ENCODE results near the gene LRRC23.
"Not testable (repeated sequence)": the region's sequence is repeated elsewhere in the genome, so short reads cannot be mapped to it uniquely, and the experiment has no call there.

LRRC23 gene

DNA sequence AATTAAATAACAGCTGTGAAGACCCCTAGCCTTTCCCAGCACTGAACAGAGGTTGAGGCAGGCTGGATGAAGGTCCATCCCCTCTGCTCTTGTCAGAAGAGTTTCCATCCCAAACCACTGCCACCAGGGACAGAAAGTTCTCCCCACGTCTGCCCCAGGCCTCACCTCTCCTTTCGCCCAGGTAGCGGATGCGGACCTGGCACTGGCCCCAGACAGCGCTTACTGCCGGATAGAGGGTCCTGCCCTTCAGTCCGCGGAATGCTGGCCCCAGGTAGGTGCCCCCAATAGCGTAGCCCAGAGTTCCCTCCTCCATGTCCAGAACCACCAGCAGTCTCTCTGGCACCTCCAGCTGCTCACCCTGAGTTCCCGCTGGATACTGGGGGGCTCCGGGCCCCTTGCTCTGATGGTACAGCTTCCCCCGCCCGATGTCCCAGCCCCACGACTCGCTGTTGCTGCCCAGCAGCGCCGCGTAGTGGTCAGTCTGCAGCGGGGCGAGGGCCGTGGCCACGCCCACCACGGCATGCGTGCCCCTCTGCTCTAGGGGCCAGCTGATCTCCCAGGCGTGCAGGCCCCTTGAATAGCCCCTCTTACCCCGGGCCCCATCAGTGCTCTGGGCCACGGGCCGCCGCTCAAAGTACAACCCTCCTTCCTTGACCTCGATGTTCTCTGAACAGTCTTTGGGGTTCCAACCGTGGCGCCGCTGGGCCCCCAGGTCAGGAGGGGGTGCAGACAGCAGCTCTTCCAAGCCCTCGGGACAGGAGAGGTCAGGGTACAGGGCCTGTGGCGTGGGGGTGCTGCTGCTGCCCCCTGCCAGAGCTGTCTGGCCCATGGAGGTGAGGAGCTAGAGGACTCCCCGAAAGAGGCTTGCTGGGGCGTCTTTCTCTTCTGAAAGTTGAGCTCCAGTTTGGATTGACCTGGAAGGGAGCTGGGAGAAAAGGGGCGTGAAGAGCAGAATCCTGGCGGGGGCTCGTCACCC is 32.3 kb upstream of the LRRC23 start:
- Histone ChIP-seq H3K27me3 (replicated peaks; ENCODE audit: control insufficient read depth, insufficient read depth, low read length, poor library complexity, severe bottlenecking) (no peaks in the 10 kb centered on the region), H3K36me3 (ENCODE audit: control insufficient read depth, insufficient read depth, low read length) (peaks cover 12% of the 10 kb centered on the region), H3K4me3 (ENCODE audit: insufficient read depth, low read depth, low read length, poor library complexity, severe bottlenecking) (peak overlapping the region; percentile 83), H3K4me1 (ENCODE audit: control insufficient read depth, insufficient read depth, low read length, poor library complexity, severe bottlenecking) (peaks cover 38% of the 10 kb centered on the region), H3K9me3 (ENCODE audit: control insufficient read depth, low read length) (no peaks in the 10 kb centered on the region), H3K27ac (ENCODE audit: insufficient read depth, low read length, poor library complexity, severe bottlenecking) (peak overlapping the region; percentile 82)
- DNase-seq = peak; percentile 66 to 75 (median 71)

DNA sequence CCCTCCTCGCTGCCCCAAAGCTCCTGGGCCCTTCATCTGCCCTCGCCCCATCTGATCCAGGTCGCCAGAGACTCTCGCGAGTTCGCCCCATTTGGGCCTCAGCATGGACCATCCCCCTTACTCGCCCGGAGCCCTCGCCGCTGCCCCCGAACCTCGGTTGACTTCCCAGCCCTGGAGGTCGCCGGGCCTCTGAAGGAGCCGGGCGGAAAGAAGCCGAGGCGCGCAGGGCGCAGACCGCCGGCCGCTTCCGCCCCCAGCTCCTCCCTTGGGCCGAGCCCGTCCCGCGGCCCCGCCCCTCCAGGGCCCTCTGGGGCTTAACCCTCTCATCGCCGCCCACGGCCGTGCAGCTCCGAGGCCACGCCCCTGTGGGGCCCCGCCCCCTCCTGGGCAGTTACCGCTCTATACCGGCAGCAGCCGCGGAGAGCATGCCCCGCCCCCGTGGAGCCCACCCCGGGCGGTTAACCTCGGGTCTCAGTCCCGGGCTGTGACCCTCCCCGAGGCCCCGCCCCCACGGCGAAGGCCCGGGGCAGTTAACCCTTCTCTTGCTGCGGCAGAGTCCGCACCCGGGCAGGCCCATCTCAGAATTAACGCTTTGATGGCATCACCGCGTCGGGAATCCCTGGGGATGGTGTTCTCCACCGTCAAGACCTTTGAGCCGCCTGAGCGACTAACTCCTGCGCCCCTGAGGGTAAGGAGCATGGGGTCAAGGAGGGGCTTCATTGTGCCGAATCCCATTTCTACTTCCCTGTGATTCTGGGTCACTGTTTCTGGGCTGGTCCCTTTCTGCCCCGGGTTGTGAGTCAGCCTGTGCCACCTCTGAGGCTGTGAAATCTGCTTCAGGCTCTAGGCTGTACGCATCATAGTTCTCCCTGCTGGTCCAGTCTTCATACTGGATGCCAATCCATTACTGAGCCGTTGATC is 31.3 kb upstream of the LRRC23 start, which contains the start of gene SPSB2:
Gene SPSB2, minus strand, starts transcription at position 210 of the 921 bp plus-strand sequence. CDS start 402 bp downstream, outside the sequence.
- Histone ChIP-seq H3K36me3 (ENCODE audit: control insufficient read depth, insufficient read depth, low read length) (peaks cover 12% of the 10 kb centered on the region), H3K4me1 (ENCODE audit: control insufficient read depth, insufficient read depth, low read length, poor library complexity, severe bottlenecking) (peaks cover 33% of the 10 kb centered on the region), H3K9me3 (ENCODE audit: control insufficient read depth, low read length) (no peaks in the 10 kb centered on the region), H3K27me3 (replicated peaks; ENCODE audit: control insufficient read depth, insufficient read depth, low read length, poor library complexity, severe bottlenecking) (no peaks in the 10 kb centered on the region), H3K4me3 (ENCODE audit: insufficient read depth, low read depth, low read length, poor library complexity, severe bottlenecking) (peak within 1 kb of the TSS; percentile 83), H3K27ac (ENCODE audit: insufficient read depth, low read length, poor library complexity, severe bottlenecking) (peak within 1 kb of the TSS; percentile 82)
- DNase-seq = peak; percentile 97

DNA sequence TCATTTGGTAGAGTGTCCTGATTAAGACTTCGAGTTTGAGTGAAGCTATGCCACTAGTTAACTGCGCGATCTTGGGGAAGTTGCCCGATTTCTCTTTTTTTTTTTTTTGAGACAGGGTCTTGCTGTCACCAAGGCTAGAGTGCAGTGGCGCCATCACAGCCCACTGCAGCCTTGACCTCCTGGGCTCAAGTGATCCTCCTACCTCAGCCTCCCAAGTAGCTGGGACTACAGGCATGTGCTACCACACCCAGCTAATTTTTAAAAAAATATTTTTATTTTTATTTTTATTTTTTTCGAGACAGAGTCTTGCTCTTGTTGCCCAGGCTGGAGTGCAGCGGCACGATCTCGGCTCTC is 30.6 kb upstream of the LRRC23 start:
- Histone ChIP-seq H3K27ac (ENCODE audit: insufficient read depth, low read length, poor library complexity, severe bottlenecking) (peak overlapping the region; percentile 82), H3K36me3 (ENCODE audit: control insufficient read depth, insufficient read depth, low read length) (peaks cover 12% of the 10 kb centered on the region), H3K4me1 (ENCODE audit: control insufficient read depth, insufficient read depth, low read length, poor library complexity, severe bottlenecking) (peaks cover 27% of the 10 kb centered on the region), H3K4me3 (ENCODE audit: insufficient read depth, low read depth, low read length, poor library complexity, severe bottlenecking) (peak overlapping the region; percentile 83)
- not testable (repeated sequence) for H3K9me3 ChIP-seq (ENCODE audit: control insufficient read depth, low read length); H3K27me3 ChIP-seq (replicated peaks; ENCODE audit: control insufficient read depth, insufficient read depth, low read length, poor library complexity, severe bottlenecking); DNase-seq

DNA sequence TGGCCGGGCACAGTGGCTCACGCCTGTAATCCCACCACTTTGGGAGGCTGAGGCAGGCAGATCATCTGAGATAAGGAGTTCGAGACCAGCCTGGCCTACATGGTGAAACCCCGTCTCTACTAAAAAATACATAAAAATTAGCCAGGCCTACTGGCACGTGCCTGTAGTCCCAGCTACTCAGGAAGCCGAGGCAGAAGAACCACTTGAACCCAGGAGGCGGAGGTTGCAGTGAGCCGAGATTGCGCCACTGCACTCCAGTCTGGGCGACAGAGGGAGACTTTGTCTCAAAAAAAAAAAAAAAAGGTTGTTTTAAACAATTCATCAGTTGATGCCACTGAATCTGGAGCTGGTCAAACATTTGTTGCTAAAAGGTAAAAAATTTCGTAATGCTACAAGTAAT is 24.8 kb upstream of the LRRC23 start:
- not testable (repeated sequence) for H3K4me3 ChIP-seq (ENCODE audit: insufficient read depth, low read depth, low read length, poor library complexity, severe bottlenecking); H3K9me3 ChIP-seq (ENCODE audit: control insufficient read depth, low read length); H3K4me1 ChIP-seq (ENCODE audit: control insufficient read depth, insufficient read depth, low read length, poor library complexity, severe bottlenecking); H3K27ac ChIP-seq (ENCODE audit: insufficient read depth, low read length, poor library complexity, severe bottlenecking); H3K27me3 ChIP-seq (replicated peaks; ENCODE audit: control insufficient read depth, insufficient read depth, low read length, poor library complexity, severe bottlenecking); DNase-seq; H3K36me3 ChIP-seq (ENCODE audit: control insufficient read depth, insufficient read depth, low read length)

DNA sequence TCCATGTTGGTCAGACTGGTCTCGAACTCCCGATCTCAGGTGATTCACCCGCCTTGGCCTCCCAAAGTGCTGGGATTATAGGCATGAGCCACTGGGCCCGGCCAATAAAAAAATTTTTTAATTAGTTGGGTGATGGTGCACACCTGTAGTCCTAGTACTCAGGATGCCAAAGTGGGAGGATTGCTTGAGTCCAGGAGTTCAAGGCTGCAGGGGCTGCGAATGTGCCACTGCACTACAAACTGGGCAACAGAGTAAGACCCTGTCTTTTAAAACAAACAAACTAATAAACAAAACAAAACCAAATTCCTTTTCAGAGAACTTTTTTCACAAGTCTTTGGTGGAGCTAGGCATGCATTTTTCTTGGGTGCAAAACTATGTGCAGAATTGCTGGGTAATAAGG is 21.4 kb upstream of the LRRC23 start:
- Histone ChIP-seq H3K4me1 (ENCODE audit: control insufficient read depth, insufficient read depth, low read length, poor library complexity, severe bottlenecking) (no peaks in the 10 kb centered on the region), H3K9me3 (ENCODE audit: control insufficient read depth, low read length) (no peaks in the 10 kb centered on the region), H3K4me3 (ENCODE audit: insufficient read depth, low read depth, low read length, poor library complexity, severe bottlenecking) (no peak overlapping the region), H3K36me3 (ENCODE audit: control insufficient read depth, insufficient read depth, low read length) (no peaks in the 10 kb centered on the region), H3K27me3 (replicated peaks; ENCODE audit: control insufficient read depth, insufficient read depth, low read length, poor library complexity, severe bottlenecking) (no peaks in the 10 kb centered on the region), H3K27ac (ENCODE audit: insufficient read depth, low read length, poor library complexity, severe bottlenecking) (no peak overlapping the region)
- no peak for DNase-seq

DNA sequence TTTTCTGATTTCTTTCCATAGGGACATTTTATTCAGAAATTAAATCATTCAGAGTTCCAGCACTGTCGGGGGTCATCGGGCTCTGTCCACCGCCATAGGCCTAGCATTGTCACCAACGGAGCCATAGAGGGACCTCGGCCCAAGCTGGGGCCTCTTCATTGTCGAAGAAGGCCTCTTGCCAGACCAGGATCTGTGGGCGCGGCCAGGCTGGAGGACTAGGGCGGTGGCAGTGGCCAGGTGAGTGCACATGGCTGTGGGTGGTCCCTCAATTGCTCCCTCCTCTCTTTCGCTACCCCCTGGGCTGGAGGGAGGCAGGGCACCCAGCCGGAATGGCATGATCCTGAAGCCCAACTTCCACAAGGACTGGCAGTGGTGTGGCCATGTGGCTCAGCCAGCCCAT is 20.9 kb upstream of the LRRC23 start:
- no peak overlapping the region for H3K27ac ChIP-seq (ENCODE audit: insufficient read depth, low read length, poor library complexity, severe bottlenecking)
- no peaks in the 10 kb centered on the region for H3K4me1 ChIP-seq (ENCODE audit: control insufficient read depth, insufficient read depth, low read length, poor library complexity, severe bottlenecking)
- no peaks in the 10 kb centered on the region for H3K27me3 ChIP-seq (replicated peaks; ENCODE audit: control insufficient read depth, insufficient read depth, low read length, poor library complexity, severe bottlenecking)
- no peaks in the 10 kb centered on the region for H3K36me3 ChIP-seq (ENCODE audit: control insufficient read depth, insufficient read depth, low read length)
- DNase-seq = no peak
- H3K4me3 ChIP-seq (ENCODE audit: insufficient read depth, low read depth, low read length, poor library complexity, severe bottlenecking) = no peak overlapping the region
- no peaks in the 10 kb centered on the region for H3K9me3 ChIP-seq (ENCODE audit: control insufficient read depth, low read length)

DNA sequence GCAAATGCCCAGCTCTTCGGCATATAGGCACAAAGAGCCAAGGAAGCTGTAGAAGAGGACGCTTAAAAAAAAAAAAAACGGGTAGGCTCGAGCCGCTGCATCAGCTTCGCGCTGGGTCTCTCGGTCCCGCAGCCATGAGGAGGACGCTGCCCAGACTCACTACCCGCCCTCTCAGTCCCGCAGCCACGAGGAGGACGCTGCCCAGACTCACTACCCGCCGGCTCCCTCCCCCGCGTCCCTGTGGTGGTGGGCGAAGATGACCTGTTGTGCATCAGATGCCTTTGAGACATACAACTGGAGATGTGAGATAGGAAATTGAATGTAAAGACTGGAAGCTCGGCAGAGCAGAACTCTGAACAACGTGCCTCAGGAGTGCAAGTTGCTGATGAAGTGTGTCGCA is 20.1 kb upstream of the LRRC23 start:
- H3K4me3 ChIP-seq (ENCODE audit: insufficient read depth, low read depth, low read length, poor library complexity, severe bottlenecking) = no peak overlapping the region
- no peak for DNase-seq
- no peak overlapping the region for H3K27ac ChIP-seq (ENCODE audit: insufficient read depth, low read length, poor library complexity, severe bottlenecking)
- no peaks in the 10 kb centered on the region for H3K27me3 ChIP-seq (replicated peaks; ENCODE audit: control insufficient read depth, insufficient read depth, low read length, poor library complexity, severe bottlenecking)
- H3K4me1 ChIP-seq (ENCODE audit: control insufficient read depth, insufficient read depth, low read length, poor library complexity, severe bottlenecking) = no peaks in the 10 kb centered on the region
- H3K36me3 ChIP-seq (ENCODE audit: control insufficient read depth, insufficient read depth, low read length) = no peaks in the 10 kb centered on the region
- no peaks in the 10 kb centered on the region for H3K9me3 ChIP-seq (ENCODE audit: control insufficient read depth, low read length)

DNA sequence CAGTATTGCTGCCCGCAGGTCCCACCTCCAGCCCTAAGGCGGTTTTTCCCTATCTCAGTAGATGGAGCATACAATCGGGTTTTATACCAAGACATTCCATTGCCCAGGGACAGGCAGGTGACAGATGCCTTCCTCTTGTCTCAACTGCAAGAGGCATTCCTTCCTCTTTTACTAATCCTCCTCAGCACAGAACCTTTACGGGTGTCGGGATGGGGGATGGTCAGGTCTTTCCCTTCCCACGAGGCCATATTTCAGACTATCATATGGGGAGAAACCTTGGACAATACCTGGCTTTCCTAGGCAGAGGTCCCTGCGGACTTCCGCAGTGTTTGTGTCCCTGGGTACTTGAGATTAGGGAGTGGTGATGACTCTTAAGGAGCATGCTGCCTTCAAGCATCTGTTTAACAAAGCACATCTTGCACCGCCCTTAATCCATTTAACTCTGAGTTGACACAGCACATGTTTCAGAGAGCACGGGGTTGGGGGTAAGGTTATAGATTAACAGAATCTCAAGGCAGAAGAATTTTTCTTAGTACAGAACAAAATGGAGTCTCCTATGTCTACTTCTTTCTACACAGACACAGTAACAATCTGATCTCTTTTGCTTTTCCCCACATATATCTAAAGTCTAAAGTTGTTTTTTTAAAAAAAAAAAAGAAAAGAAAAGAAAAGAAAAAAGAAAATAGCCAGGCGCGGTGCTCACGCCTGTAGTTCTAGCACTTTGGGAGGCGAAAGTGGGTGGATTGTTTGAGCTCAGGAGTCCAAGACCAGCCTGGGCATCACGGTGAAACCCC is 18.2 kb upstream of the LRRC23 start:
- H3K9me3 ChIP-seq (ENCODE audit: control insufficient read depth, low read length); H3K27me3 ChIP-seq (replicated peaks; ENCODE audit: control insufficient read depth, insufficient read depth, low read length, poor library complexity, severe bottlenecking); H3K36me3 ChIP-seq (ENCODE audit: control insufficient read depth, insufficient read depth, low read length); H3K4me1 ChIP-seq (ENCODE audit: control insufficient read depth, insufficient read depth, low read length, poor library complexity, severe bottlenecking); H3K4me3 ChIP-seq (ENCODE audit: insufficient read depth, low read depth, low read length, poor library complexity, severe bottlenecking); H3K27ac ChIP-seq (ENCODE audit: insufficient read depth, low read length, poor library complexity, severe bottlenecking); DNase-seq: not testable (repeated sequence)

DNA sequence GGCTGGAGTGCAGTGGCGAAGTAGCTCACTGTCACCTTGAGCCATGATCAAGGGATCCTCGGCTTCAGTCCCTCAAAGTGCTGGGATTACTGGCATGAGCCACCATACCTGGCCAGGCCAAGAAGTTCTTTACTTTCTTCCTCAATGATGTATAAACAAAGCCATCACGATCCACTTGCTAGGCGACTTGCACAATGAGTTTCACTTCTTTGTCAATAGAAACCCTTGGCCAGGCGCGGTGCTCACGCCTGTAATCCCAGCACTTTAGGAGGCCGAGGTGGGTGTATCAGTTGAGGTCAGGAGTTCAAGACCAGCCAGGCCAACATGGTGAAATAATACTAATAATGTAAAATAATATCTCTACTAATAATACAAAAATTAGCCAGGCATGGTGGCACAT is 17.2 kb upstream of the LRRC23 start:
- no peaks in the 10 kb centered on the region for H3K9me3 ChIP-seq (ENCODE audit: control insufficient read depth, low read length)
- no peaks in the 10 kb centered on the region for H3K36me3 ChIP-seq (ENCODE audit: control insufficient read depth, insufficient read depth, low read length)
- DNase-seq = no peak
- peaks cover 6% of the 10 kb centered on the region for H3K4me1 ChIP-seq (ENCODE audit: control insufficient read depth, insufficient read depth, low read length, poor library complexity, severe bottlenecking)
- H3K27ac ChIP-seq (ENCODE audit: insufficient read depth, low read length, poor library complexity, severe bottlenecking) = no peak overlapping the region
- H3K4me3 ChIP-seq (ENCODE audit: insufficient read depth, low read depth, low read length, poor library complexity, severe bottlenecking) = no peak overlapping the region
- no peaks in the 10 kb centered on the region for H3K27me3 ChIP-seq (replicated peaks; ENCODE audit: control insufficient read depth, insufficient read depth, low read length, poor library complexity, severe bottlenecking)

All from effector memory CD4-positive, alpha-beta T cell (primary cell).